ENCODE results near the gene ACRBP.
"Not testable (repeated sequence)": the region's sequence is repeated elsewhere in the genome, so short reads cannot be mapped to it uniquely, and the experiment has no call there.

DNA sequence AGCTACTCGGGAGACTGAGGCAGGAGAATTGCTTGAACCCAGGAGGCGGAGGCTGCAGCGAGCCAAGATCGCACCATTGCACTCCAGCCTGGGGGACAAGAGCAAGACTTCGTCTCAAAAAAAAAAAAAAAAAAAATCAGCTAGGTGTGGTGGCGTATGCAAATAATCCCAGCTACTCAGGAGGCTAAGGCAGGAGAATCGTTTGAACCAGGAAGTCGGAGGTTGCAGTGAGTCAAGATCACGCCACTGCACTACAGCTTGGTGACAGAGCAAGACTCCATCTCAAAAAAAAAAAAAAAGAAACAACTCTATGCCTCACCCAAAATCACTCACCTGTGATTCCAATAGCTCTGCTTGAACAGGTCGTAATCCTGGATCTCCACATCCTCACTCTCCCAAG is 51.6 kb downstream of the ACRBP start:
- TF ChIP-seq, protein P1, sequence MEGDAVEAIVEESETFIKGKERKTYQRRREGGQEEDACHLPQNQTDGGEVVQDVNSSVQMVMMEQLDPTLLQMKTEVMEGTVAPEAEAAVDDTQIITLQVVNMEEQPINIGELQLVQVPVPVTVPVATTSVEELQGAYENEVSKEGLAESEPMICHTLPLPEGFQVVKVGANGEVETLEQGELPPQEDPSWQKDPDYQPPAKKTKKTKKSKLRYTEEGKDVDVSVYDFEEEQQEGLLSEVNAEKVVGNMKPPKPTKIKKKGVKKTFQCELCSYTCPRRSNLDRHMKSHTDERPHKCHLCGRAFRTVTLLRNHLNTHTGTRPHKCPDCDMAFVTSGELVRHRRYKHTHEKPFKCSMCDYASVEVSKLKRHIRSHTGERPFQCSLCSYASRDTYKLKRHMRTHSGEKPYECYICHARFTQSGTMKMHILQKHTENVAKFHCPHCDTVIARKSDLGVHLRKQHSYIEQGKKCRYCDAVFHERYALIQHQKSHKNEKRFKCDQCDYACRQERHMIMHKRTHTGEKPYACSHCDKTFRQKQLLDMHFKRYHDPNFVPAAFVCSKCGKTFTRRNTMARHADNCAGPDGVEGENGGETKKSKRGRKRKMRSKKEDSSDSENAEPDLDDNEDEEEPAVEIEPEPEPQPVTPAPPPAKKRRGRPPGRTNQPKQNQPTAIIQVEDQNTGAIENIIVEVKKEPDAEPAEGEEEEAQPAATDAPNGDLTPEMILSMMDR (IDR thresholded peaks at IDR 0.05), result not testable (repeated sequence)
- TF ChIP-seq POLR2AphosphoS5 (IDR thresholded peaks at IDR 0.05; ENCODE audit: low read depth, low read length); SIN3A (IDR thresholded peaks at IDR 0.05; ENCODE audit: borderline replicate concordance, insufficient read depth, low read depth, low read length); TCF7L2 (IDR thresholded peaks at IDR 0.05; ENCODE audit: low read depth, low read length): not testable (repeated sequence)
- TF ChIP-seq, protein P2, sequence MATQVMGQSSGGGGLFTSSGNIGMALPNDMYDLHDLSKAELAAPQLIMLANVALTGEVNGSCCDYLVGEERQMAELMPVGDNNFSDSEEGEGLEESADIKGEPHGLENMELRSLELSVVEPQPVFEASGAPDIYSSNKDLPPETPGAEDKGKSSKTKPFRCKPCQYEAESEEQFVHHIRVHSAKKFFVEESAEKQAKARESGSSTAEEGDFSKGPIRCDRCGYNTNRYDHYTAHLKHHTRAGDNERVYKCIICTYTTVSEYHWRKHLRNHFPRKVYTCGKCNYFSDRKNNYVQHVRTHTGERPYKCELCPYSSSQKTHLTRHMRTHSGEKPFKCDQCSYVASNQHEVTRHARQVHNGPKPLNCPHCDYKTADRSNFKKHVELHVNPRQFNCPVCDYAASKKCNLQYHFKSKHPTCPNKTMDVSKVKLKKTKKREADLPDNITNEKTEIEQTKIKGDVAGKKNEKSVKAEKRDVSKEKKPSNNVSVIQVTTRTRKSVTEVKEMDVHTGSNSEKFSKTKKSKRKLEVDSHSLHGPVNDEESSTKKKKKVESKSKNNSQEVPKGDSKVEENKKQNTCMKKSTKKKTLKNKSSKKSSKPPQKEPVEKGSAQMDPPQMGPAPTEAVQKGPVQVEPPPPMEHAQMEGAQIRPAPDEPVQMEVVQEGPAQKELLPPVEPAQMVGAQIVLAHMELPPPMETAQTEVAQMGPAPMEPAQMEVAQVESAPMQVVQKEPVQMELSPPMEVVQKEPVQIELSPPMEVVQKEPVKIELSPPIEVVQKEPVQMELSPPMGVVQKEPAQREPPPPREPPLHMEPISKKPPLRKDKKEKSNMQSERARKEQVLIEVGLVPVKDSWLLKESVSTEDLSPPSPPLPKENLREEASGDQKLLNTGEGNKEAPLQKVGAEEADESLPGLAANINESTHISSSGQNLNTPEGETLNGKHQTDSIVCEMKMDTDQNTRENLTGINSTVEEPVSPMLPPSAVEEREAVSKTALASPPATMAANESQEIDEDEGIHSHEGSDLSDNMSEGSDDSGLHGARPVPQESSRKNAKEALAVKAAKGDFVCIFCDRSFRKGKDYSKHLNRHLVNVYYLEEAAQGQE (IDR thresholded peaks at IDR 0.05; ENCODE audit: insufficient read depth in 1 of 2, low read depth in 2 of 2, low read length in 1 of 2), result not testable (repeated sequence)

All from Panc1 (cell line).